ENCODE measurements around the gene ZNF296. TPM values are rescaled to one million over a fixed set of nuclear protein-coding genes. Genes with fewer than 3 reads are reported as not detected.
A peak's percentile ranks its signal among the peaks of the same experiment; 100 is the strongest.

ZNF296 gene
- total and polyA plus RNA-seq, 2 donors, result 0.42 to 0.65 TPM

DNA sequence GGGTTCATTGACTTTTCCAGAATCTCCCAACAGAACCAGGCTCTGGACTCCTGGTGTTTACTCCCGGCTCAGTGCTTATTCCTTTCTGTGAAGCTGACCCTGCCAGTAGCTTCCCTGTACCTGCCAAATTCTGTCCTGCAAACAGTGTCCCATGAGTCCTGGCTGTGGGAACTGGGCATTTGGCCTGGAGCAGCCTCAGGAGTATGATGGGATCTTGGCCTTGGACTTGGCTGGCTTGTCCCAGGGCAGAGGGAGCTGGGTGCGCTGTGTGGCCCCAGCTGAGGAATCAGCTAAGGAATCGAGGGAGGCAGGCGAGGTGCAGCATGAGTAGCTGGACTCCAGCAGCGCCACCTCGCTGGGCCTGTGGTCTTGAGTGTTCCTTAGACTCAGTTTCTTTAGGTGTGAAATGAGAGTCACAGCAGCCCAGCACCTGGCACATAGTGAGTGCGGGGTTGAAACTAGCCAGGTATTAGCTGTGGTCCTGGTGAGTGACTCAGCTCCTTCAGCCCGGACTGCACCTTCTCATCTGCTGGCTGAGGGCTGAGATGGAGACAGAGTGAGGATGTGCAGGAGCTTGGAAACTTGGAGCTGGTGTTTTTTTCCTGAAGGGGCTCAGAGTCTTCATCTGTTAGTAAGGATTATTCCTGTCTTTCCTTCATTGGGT is 27.1 kb downstream of the ZNF296 start:
- WGBS, result 87% methylated on average over 8 of the region's 8 CpGs
- Histone ChIP-seq H3K4me1 (ENCODE audit: insufficient read depth) (no peaks in the 10 kb centered on the region), H3K27ac (ENCODE audit: low read depth) (no peak overlapping the region), H3K4me3 (ENCODE audit: low read depth, low read length) (no peak overlapping the region), H3K36me3 (ENCODE audit: insufficient read depth) (peaks cover 2% of the 10 kb centered on the region)
- DNase-seq (ENCODE audit: extremely low spot score), result no peak

- H3K36me3 ChIP-seq (ENCODE audit: insufficient read depth), result peaks cover 2% of the 10 kb centered on the region
- H3K27ac ChIP-seq (ENCODE audit: low read depth), result no peak overlapping the region
- no peaks in the 10 kb centered on the region for H3K4me1 ChIP-seq (ENCODE audit: insufficient read depth)
- no peak overlapping the region for H3K4me3 ChIP-seq (ENCODE audit: low read depth, low read length)
- 74% methylated on average over 7 of the region's 7 CpGs for WGBS
- DNase-seq (ENCODE audit: extremely low spot score), result no peak
Measured at GRCh38 chr19:45047188-45047797, 29.0 kb downstream of the ZNF296 start.

- Histone ChIP-seq H3K36me3 (ENCODE audit: insufficient read depth) (peaks cover 2% of the 10 kb centered on the region), H3K4me1 (ENCODE audit: insufficient read depth) (no peaks in the 10 kb centered on the region), H3K4me3 (ENCODE audit: low read depth, low read length) (no peak overlapping the region), H3K27ac (ENCODE audit: low read depth) (no peak overlapping the region)
- no peak for DNase-seq (ENCODE audit: extremely low spot score)
- WGBS, result 91% methylated on average over 7 of the region's 7 CpGs
Measured at GRCh38 chr19:45046355-45046754, 29.9 kb downstream of the ZNF296 start.

- peaks cover 2% of the 10 kb centered on the region for H3K36me3 ChIP-seq (ENCODE audit: insufficient read depth)
Measured at GRCh38 chr19:45045671-45046353, 30.5 kb downstream of the ZNF296 start.

DNA sequence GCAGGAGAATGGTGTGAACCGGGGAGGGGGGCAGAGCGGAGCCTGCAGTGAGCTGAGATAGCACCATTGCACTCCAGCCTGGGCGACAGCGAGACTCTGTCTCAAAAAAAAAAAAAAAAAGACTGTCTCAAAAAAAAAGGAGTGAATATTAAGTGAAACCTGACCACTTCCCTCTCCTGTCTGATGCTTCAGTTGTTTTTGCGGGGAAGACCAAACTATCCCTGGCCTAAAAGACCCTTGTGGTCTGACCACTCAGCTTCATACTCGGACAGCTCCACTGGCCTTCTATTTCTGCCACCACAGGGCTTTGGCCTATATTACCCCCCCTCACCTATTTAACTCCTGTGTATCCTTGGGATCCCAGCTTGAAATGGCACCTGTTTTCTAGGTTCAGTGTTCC is 35.2 kb downstream of the ZNF296 start:
- H3K4me1 ChIP-seq (ENCODE audit: insufficient read depth), result no peaks in the 10 kb centered on the region
- DNase-seq (ENCODE audit: extremely low spot score), result no peak
- no peak overlapping the region for H3K27ac ChIP-seq (ENCODE audit: low read depth)
- WGBS, result 87% methylated on average over 6 of the region's 6 CpGs
- H3K4me3 ChIP-seq (ENCODE audit: low read depth, low read length), result no peak overlapping the region
- H3K36me3 ChIP-seq (ENCODE audit: insufficient read depth), result peaks cover 2% of the 10 kb centered on the region

More at GRCh38 chr19:45045671-45046353, 30.5 kb downstream of the ZNF296 start:
- WGBS, result 79% methylated on average over 14 of the region's 14 CpGs
- H3K27ac ChIP-seq (ENCODE audit: low read depth), result no peak overlapping the region
- no peak for DNase-seq (ENCODE audit: extremely low spot score)
- no peaks in the 10 kb centered on the region for H3K4me1 ChIP-seq (ENCODE audit: insufficient read depth)
- H3K4me3 ChIP-seq (ENCODE audit: low read depth, low read length), result no peak overlapping the region

DNA sequence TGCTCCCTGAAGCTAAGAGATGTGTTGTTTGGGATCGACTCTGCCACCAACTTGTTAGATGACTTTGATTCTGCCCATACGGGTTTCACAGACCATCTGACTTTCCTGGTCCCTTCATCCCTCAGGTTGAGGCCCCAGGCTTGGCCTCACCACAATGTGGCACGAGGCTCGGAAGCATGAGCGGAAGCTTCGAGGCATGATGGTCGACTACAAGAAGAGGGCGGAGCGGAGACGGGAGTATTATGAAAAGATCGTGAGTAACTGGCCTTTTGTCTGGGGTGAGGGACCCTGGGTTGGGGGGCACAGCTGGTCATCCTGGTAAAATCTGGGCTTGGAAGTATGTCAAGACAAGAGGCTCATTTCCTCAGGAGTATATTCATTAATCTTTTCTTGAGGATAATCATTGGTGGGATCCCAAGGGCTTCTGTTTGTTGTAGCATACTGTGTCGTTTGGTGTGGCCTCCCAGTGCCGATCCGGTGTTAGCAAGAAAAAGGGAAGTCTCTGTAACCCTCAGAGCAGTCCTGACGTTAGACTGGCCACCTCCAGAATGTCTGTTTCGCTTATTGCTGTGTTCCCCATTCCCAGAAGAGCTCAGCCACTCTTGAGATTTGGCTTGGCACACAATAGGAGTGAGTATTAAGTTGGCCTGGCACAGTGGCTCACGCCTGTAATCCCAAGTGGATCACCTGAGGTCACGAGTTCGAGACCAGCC is 36.1 kb downstream of the ZNF296 start:
- no peak overlapping the region for H3K27ac ChIP-seq (ENCODE audit: low read depth)
- WGBS, result 82% methylated on average over 19 of the region's 19 CpGs
- no peak overlapping the region for H3K4me3 ChIP-seq (ENCODE audit: low read depth, low read length)
- DNase-seq (ENCODE audit: extremely low spot score), result no peak
- H3K36me3 ChIP-seq (ENCODE audit: insufficient read depth), result no peaks in the 10 kb centered on the region
- H3K4me1 ChIP-seq (ENCODE audit: insufficient read depth), result no peaks in the 10 kb centered on the region

DNA sequence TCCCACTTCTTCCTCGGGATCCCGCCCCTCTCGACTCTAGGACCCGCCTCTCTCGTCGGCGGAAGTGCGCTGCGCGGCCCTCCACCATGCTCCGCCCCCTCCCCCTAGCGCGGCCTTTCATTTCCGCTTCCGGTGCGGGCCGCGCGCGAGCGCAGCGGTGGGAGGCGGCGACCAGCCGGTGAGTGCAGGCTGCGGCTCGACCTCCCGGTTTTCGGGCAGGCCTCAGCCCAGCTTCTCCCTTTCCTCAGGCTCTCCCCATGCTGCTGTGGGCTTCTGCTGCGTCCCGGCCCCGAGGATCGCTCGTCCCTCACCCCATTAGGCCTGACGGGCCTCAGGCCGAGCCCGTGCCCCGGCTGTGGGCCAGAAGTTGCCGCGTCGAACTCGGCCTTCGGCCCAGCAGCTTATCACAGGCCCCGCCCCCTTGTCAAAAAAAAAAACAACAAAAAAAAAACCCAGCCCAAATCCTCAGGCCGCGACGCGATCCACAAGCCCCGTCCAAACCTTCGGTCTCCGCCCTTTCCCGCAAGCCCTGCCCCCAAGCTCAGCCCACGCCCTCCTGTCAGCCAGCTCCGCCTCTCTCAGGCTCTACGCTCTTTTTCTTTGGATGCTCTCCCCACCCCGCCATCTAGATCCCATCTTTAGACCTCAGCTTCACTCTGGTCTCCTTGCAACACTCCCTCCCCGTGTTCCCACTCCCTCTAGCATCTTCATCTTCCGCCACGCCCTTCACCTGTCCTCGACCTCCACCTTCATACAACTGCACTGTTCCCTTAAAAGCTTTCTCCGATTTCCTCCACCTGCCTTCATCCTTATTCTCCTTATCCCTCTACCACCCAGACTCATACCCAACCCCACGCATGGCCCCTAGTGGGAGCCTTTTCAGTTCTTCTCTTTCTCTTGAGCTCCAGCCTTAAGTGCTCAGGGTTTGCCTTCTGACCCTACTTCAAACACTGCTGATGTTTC is 37.1 kb downstream of the ZNF296 start, which contains the start of gene CLASRP:
Gene CLASRP, plus strand, starts transcription at position 115 of the 963 bp plus-strand sequence. CDS start 1,168 bp downstream, outside the sequence.
- peak within 1 kb of the TSS; percentile 87 for H3K4me3 ChIP-seq (ENCODE audit: low read depth, low read length)
- DNase-seq (ENCODE audit: extremely low spot score), result peak; percentile 76
- no peaks in the 10 kb centered on the region for H3K4me1 ChIP-seq (ENCODE audit: insufficient read depth)
- H3K27ac ChIP-seq (ENCODE audit: low read depth), result peak within 1 kb of the TSS; percentile 93
- no peaks in the 10 kb centered on the region for H3K36me3 ChIP-seq (ENCODE audit: insufficient read depth)
- 3% methylated on average over 62 of the region's 62 CpGs for WGBS

- 90% methylated on average over 37 of the region's 37 CpGs for WGBS
- Histone ChIP-seq H3K4me3 (ENCODE audit: low read depth, low read length) (no peak overlapping the region), H3K36me3 (ENCODE audit: insufficient read depth) (no peaks in the 10 kb centered on the region), H3K4me1 (ENCODE audit: insufficient read depth) (no peaks in the 10 kb centered on the region), H3K27ac (ENCODE audit: low read depth) (no peak overlapping the region)
- DNase-seq (ENCODE audit: extremely low spot score), result no peak
Measured at GRCh38 chr19:45037393-45038169, 38.7 kb downstream of the ZNF296 start.

GRCh38 chr19:45035755-45036154 is 40.5 kb downstream of the ZNF296 start:
- 98% methylated on average over 6 of the region's 6 CpGs for WGBS
- Histone ChIP-seq H3K36me3 (ENCODE audit: insufficient read depth) (no peaks in the 10 kb centered on the region), H3K27ac (ENCODE audit: low read depth) (no peak overlapping the region), H3K4me1 (ENCODE audit: insufficient read depth) (no peaks in the 10 kb centered on the region), H3K4me3 (ENCODE audit: low read depth, low read length) (no peak overlapping the region)
- no peak for DNase-seq (ENCODE audit: extremely low spot score)

DNA sequence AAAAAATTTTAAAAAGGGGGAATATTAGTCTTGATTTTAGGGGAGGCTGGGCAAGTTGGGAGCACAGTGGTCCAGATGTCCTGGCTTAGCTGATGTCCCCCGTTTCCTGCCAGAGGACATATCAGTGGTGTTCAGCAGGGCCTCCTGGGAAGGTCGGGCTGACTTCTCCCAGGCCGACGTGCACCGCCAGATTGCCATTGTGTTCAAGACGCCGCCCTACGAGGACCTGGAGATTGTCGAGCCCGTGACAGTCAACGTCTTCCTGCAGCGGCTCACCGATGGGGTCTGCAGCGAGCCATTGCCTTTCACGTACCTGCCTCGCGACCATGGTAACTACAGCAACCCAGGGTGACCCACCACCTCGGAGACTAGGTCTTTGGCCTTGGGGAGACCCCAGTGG is 43.9 kb downstream of the ZNF296 start:
- no peaks in the 10 kb centered on the region for H3K36me3 ChIP-seq (ENCODE audit: insufficient read depth)
- WGBS, result 84% methylated on average over 18 of the region's 18 CpGs
- no peak for DNase-seq (ENCODE audit: extremely low spot score)

GRCh38 chr19:45030825-45031224 is 45.5 kb downstream of the ZNF296 start:
- no peaks in the 10 kb centered on the region for H3K36me3 ChIP-seq (ENCODE audit: insufficient read depth)

More for the DNA sequence above, 43.9 kb downstream of the ZNF296 start:
- Histone ChIP-seq H3K4me3 (ENCODE audit: low read depth, low read length) (no peak overlapping the region), H3K27ac (ENCODE audit: low read depth) (no peak overlapping the region), H3K4me1 (ENCODE audit: insufficient read depth) (no peaks in the 10 kb centered on the region)

GRCh38 chr19:45027371-45027770 is 48.9 kb downstream of the ZNF296 start:
- WGBS, result 95% methylated on average over 2 of the region's 2 CpGs
- no peak overlapping the region for H3K4me3 ChIP-seq (ENCODE audit: low read depth, low read length)
- no peak for DNase-seq (ENCODE audit: extremely low spot score)
- H3K27ac ChIP-seq (ENCODE audit: low read depth), result no peak overlapping the region
- H3K4me1 ChIP-seq (ENCODE audit: insufficient read depth), result no peaks in the 10 kb centered on the region
- no peaks in the 10 kb centered on the region for H3K36me3 ChIP-seq (ENCODE audit: insufficient read depth)

More at GRCh38 chr19:45030825-45031224, 45.5 kb downstream of the ZNF296 start:
- DNase-seq (ENCODE audit: extremely low spot score), result no peak
- WGBS, result 95% methylated on average over 6 of the region's 6 CpGs
- Histone ChIP-seq H3K4me1 (ENCODE audit: insufficient read depth) (no peaks in the 10 kb centered on the region), H3K4me3 (ENCODE audit: low read depth, low read length) (no peak overlapping the region), H3K27ac (ENCODE audit: low read depth) (no peak overlapping the region)

Measured in urinary bladder (tissue), 4 donors.